HepG2 (cell line): ENCODE measurements around the gene TWF1. TPM values are rescaled to one million over a fixed set of nuclear protein-coding genes. Genes with fewer than 3 reads are reported as not detected.
A peak's percentile ranks its signal among the peaks of the same experiment; 100 is the strongest.

ENCODE experiments used
- ATAC-seq: fragments of 200-7000 bp; cut with Tn5 transposase; 3 replicates; pipeline ENCODE4 v1.9.1; 2020; ENCODE audit warnings: mild to moderate bottlenecking, moderate library complexity
- BruUV-seq: library from RNA; stranded (reverse); fragments of 400-500 nt; replicated peaks from 2 replicates; lab custom pipeline; 2021; lab: Mats Ljungman, UMichigan
- CTCF ChIA-PET: fragments of 300-600 bp; formaldehyde crosslinking; extraction: SDS; loops from one replicate; lab custom pipeline; 2021; ENCODE audit warnings: low total read pairs, inconsistent platforms, low intra/inter-chr PET ratio; lab: Yijun Ruan, JAX
- POLR2A ChIA-PET: fragments of 350-600 bp; sonication (Branson Sonifier 250); formaldehyde crosslinking; loops from one replicate; lab custom pipeline; 2020; ENCODE audit warnings: antibody characterized with exemption, inconsistent platforms; lab: Yijun Ruan, JAX
- DNase-seq: peaks from one replicate; pipeline ENCODE4 v3.0.0-alpha.2; 2015; ENCODE audit warnings: low spot score
- FAIRE-seq: peaks from 3 replicates; lab custom pipeline; 2011; peaks lifted over from hg19 to GRCh38; lab: Jason Lieb, UNC
- H2AFZ ChIP-seq: one replicate; pipeline ENCODE4 v1.6.1; 2011; ENCODE audit warnings: low read length, inconsistent platforms
- H3K27ac ChIP-seq: fragments of 300-600 bp; 3 replicates; pipeline ENCODE4 v1.8.0; 2011; ENCODE audit warnings: mixed run types, mild to moderate bottlenecking, mixed read lengths, low read length, inconsistent platforms; ENCODE audit not compliant: insufficient read depth; ENCODE audit errors: extremely low read length
- H3K27me3 ChIP-seq, 2 experiments: fragments of 200-600 bp in 1 of 2; 2 replicates in 1 of 2; 3 replicates in 1 of 2; pipeline versions ENCODE4 v1.6.0 to v1.8.0; 2011; ENCODE audit warnings: low read length in 2 of 2, mild to moderate bottlenecking in 2 of 2, moderate library complexity in 2 of 2, inconsistent platforms in 1 of 2; ENCODE audit not compliant: insufficient read depth in 2 of 2, control insufficient read depth in 1 of 2
- H3K36me3 ChIP-seq, 2 experiments: fragments of 200-600 bp in 1 of 2; replicated peaks in 1 of 2; 2 replicates in 1 of 2; 3 replicates in 1 of 2; pipeline versions ENCODE4 v1.5.1 to v1.8.0; 2011; ENCODE audit warnings: low read length in 2 of 2, inconsistent platforms in 1 of 2; ENCODE audit not compliant: insufficient read depth in 2 of 2, control insufficient read depth in 1 of 2
- H3K4me1 ChIP-seq: 2 replicates; pipeline ENCODE4 v1.5.1; 2012; ENCODE audit warnings: low read length, inconsistent platforms; ENCODE audit not compliant: insufficient read depth
- H3K4me2 ChIP-seq: 2 replicates; pipeline ENCODE4 v1.6.0; 2011; ENCODE audit warnings: low read depth, low read length, inconsistent platforms
- H3K4me3 ChIP-seq, 3 experiments: fragments of 200-600 bp in 1 of 3; sonication (generic), shearing (Covaris generic) in 1 of 3; replicated peaks in 1 of 3; 2 replicates each; pipeline ENCODE4 v1.5.1; 2011 to 2016; ENCODE audit warnings: low read length in 3 of 3, inconsistent platforms in 2 of 3, low read depth in 2 of 3, mild to moderate bottlenecking in 2 of 3, control low read depth in 1 of 3, mixed read lengths in 1 of 3; ENCODE audit not compliant: insufficient read depth in 1 of 3
- H3K79me2 ChIP-seq: one replicate; pipeline ENCODE4 v1.6.1; 2011; ENCODE audit warnings: low read length, inconsistent platforms; ENCODE audit not compliant: insufficient read depth
- H3K9ac ChIP-seq: 2 replicates; pipeline ENCODE4 v1.6.0; 2011; ENCODE audit warnings: mild to moderate bottlenecking, low read depth, low read length, inconsistent platforms; ENCODE audit not compliant: insufficient read depth
- H3K9me3 ChIP-seq: 2 replicates; pipeline ENCODE4 v1.5.1; 2012; ENCODE audit warnings: mild to moderate bottlenecking, low read length
- H4K20me1 ChIP-seq: 2 replicates; pipeline ENCODE4 v1.6.0; 2011; ENCODE audit warnings: inconsistent platforms, mild to moderate bottlenecking, low read length, moderate library complexity; ENCODE audit not compliant: insufficient read depth
- ARID5B ChIP-seq: IDR thresholded peaks from 2 replicates; pipeline ENCODE4 v1.4.0; 2020; ENCODE audit warnings: mild to moderate bottlenecking, missing genetic modification reagents
- CBX5 ChIP-seq: sonication (generic); formaldehyde crosslinking; IDR thresholded peaks from 2 replicates; pipeline ENCODE4 v1.4.0; 2020; ENCODE audit warnings: missing genetic modification reagents, borderline replicate concordance
- DDIT3 ChIP-seq: sonication (generic); formaldehyde crosslinking; IDR thresholded peaks from 2 replicates; pipeline ENCODE4 v1.4.0; 2020; ENCODE audit warnings: mild to moderate bottlenecking, missing genetic modification reagents
- DMAP1 ChIP-seq: IDR thresholded peaks from 2 replicates; pipeline ENCODE4 v1.6.1; 2016
- FOXA1 ChIP-seq, 2 experiments: fragments of 450-650 bp in 1 of 2; sonication (generic) in 1 of 2; formaldehyde crosslinking in 1 of 2; IDR thresholded peaks; 2 replicates each; pipeline versions ENCODE4 v1.4.0 to v1.6.1; 2016 to 2020; ENCODE audit warnings: missing genetic modification reagents in 1 of 2
- FOXA3 ChIP-seq: IDR thresholded peaks from 2 replicates; pipeline ENCODE4 v1.6.1; 2016; ENCODE audit warnings: missing genetic modification reagents, missing compliant biosample characterization
- NR2F1 ChIP-seq, 2 experiments: fragments of 450-650 bp in 1 of 2; formaldehyde crosslinking in 1 of 2; IDR thresholded peaks; 2 replicates each; pipeline versions ENCODE4 v1.5.0 to v1.6.1; 2016 to 2020; ENCODE audit warnings: mild to moderate bottlenecking in 1 of 2, missing compliant biosample characterization in 1 of 2, missing genetic modification reagents in 1 of 2, moderate library complexity in 1 of 2
- NR2F6 ChIP-seq, 2 experiments: IDR thresholded peaks; 2 replicates each; pipeline ENCODE4 v1.6.1; 2016; ENCODE audit warnings: antibody characterized with exemption in 1 of 2, mild to moderate bottlenecking in 1 of 2
- RAD21 ChIP-seq: fragments of 450-650 bp; formaldehyde crosslinking; IDR thresholded peaks from 2 replicates; pipeline ENCODE4 v1.5.0; 2020; ENCODE audit warnings: mild to moderate bottlenecking
- SNAPC5 ChIP-seq: sonication (generic); formaldehyde crosslinking; IDR thresholded peaks from 2 replicates; pipeline ENCODE4 v1.8.1; 2023; ENCODE audit warnings: mild to moderate bottlenecking, missing genetic modification reagents, borderline replicate concordance
- SOX13 ChIP-seq, 3 experiments: fragments of 450-650 bp in 1 of 3; sonication (generic) in 1 of 3; formaldehyde crosslinking in 1 of 3; IDR thresholded peaks in 2 of 3; conservative IDR thresholded peaks in 1 of 3; 2 replicates each; pipeline versions ENCODE4 v1.5.0 to v1.6.1; 2016 to 2020; ENCODE audit warnings: antibody characterized with exemption in 1 of 3, mild to moderate bottlenecking in 1 of 3, missing compliant biosample characterization in 1 of 3, missing genetic modification reagents in 1 of 3, moderate library complexity in 1 of 3
- TAF15 ChIP-seq: fragments of 200-400 bp; formaldehyde crosslinking; IDR thresholded peaks from one replicate; pipeline ENCODE4 v1.6.1; 2018; ENCODE audit warnings: mild to moderate bottlenecking, low read depth, low read length; ENCODE audit not compliant: poor library complexity, severe bottlenecking
- YEATS4 ChIP-seq: sonication (generic); formaldehyde crosslinking; IDR thresholded peaks from 2 replicates; pipeline ENCODE4 v1.4.0; 2020; ENCODE audit warnings: missing genetic modification reagents, borderline replicate concordance
- ZFP62 ChIP-seq: sonication (generic); formaldehyde crosslinking; IDR thresholded peaks from 2 replicates; pipeline ENCODE4 v1.4.0; 2020; ENCODE audit warnings: missing genetic modification reagents
- ZHX1 ChIP-seq: sonication (generic); formaldehyde crosslinking; IDR thresholded peaks from 2 replicates; pipeline ENCODE4 v1.8.1; 2022; ENCODE audit warnings: low read depth, mild to moderate bottlenecking, missing genetic modification reagents
- ZNF124 ChIP-seq: sonication (generic); formaldehyde crosslinking; IDR thresholded peaks from 2 replicates; pipeline ENCODE4 v1.4.0; 2020; ENCODE audit warnings: missing genetic modification reagents
- ZNF761 ChIP-seq: sonication (generic); formaldehyde crosslinking; conservative IDR thresholded peaks from 2 replicates; pipeline ENCODE4 v1.4.0; 2020; ENCODE audit warnings: mild to moderate bottlenecking, missing genetic modification reagents
- WGBS: methylation state at CpG from one replicate; pipeline ENCODE4 v1.1.6; 2017; ENCODE audit warnings: low lambda C conversion rate; 5-methylcytosine and 5-hydroxymethylcytosine counted together
- in situ Hi-C: cut with HindIII; loops from 2 replicates; pipeline ENCODE4 v1.10.0; 2017; ENCODE audit warnings: low pct_unique_long_range_greater_than_20kb; ENCODE audit not compliant: extremely low pct_ligation_motif_present
- intact Hi-C: fragments of 100-400 bp; cut with micrococcal nuclease; formaldehyde crosslinking; loops from one replicate; pipeline ENCODE4 v1.10.0; 2022; ENCODE audit not compliant: unreplicated experiment
- polyA plus RNA-seq, 8 experiments: library from polyadenylated mRNA; depleted of rRNA in 3 of 8; stranded (reverse) in 7 of 8; unstranded in 1 of 8; fragments of >200 nt; fragmentation: Illumina TruSeq in 4 of 8; extraction: Trizol in 4 of 8; gene quantifications; 2 replicates each; pipeline versions ENCODE4 v1.2.1 to v1.2.3, GENCODE V29; 2011 to 2016; ENCODE audit warnings: low read depth in 4 of 8, missing spikeins in 1 of 8, mixed read lengths in 1 of 8; ENCODE audit not compliant: insufficient read depth in 1 of 8
- total RNA-seq, 5 experiments: library from RNA; depleted of rRNA; stranded (reverse); fragments of >200 nt; fragmentation: Illumina TruSeq; extraction: Trizol; gene quantifications; 2 replicates each; pipeline ENCODE4 v1.2.3, GENCODE V29; 2016; ENCODE audit warnings: low read depth in 1 of 5

The TWF1 gene
- total and polyA plus RNA-seq, 2 of the 13 experiments (the other 11 are each of a cell fraction or from before 2014, with no cell fraction given): 32.3 to 85.5 TPM

GRCh38 chr12:43795716-43796280, 10.3 kb downstream of the TWF1 start:
- Histone ChIP-seq H4K20me1 (no peaks in the 10 kb centered on the region), H2AFZ (no peak overlapping the region), H3K79me2 (no peaks in the 10 kb centered on the region), H3K9me3 (no peaks in the 10 kb centered on the region), H3K36me3 (peaks cover 0 to 34% of the 10 kb centered on the region in 2 experiments; a peak in 4 of 5 replicates), H3K27ac (peak overlapping the region; percentile 33), H3K4me2 (no peak overlapping the region), H3K9ac (no peak overlapping the region), H3K27me3 (no peaks in the 10 kb centered on the region; a peak in 1 of 5 replicates), H3K4me1 (peaks cover 13% of the 10 kb centered on the region), H3K4me3 (no peak overlapping the region)
- ATAC-seq (peak; percentile 71), FAIRE-seq (no peak), DNase-seq (peak; percentile 60)
- intact Hi-C loops: no loop called here
- 49% methylated on average over 2 of the region's 2 CpGs for WGBS
- CTCF ChIA-PET: no interaction called here
- in situ Hi-C loops: no loop called here
- no TSS peak for BruUV-seq
- POLR2A ChIA-PET: interaction anchor here (1.4 to 2.4 kb wide), 2 partner anchors 10 to 11 kb away, joined by 3 to 7 read pairs; partner anchors contain the start of gene TWF1
- TF ChIP-seq DDIT3 (CRISPR knock-in tag): no peak
- TF ChIP-seq YEATS4 (CRISPR knock-in tag): no peak
- no peak for TF ChIP-seq ZNF124 (CRISPR knock-in tag)
- TF ChIP-seq TAF15: no peak
- TF ChIP-seq ARID5B (CRISPR knock-in tag): peak; percentile 26; the same call in 1 of the 2 replicates
- no peak for TF ChIP-seq SOX13 (IDR thresholded peaks at IDR 0.05)
- TF ChIP-seq SOX13 (CRISPR knock-in tag; conservative IDR thresholded peaks at IDR 0.05 in 1 of 2, IDR thresholded peaks at IDR 0.05 in 1 of 2): peak in 1 of 2 experiments; percentile 13; a peak in 1 of 4 replicates
- TF ChIP-seq RAD21: no peak
- TF ChIP-seq NR2F6 (IDR thresholded peaks at IDR 0.05): peak; percentile 76
- no peak for TF ChIP-seq NR2F6 (CRISPR knock-in tag; IDR thresholded peaks at IDR 0.05)
- no peak for TF ChIP-seq DMAP1 (CRISPR knock-in tag)
- TF ChIP-seq FOXA3 (CRISPR knock-in tag): peak; percentile 17; the same call in 1 of the 2 replicates
- no peak for TF ChIP-seq CBX5 (CRISPR knock-in tag)
- TF ChIP-seq ZNF761 (CRISPR knock-in tag): no peak
- peak; percentile 49 to 74; a peak in 3 of 4 replicates for TF ChIP-seq NR2F1 (CRISPR knock-in tag; IDR thresholded peaks at IDR 0.05)
- TF ChIP-seq ZHX1: no peak
- no peak for TF ChIP-seq FOXA1 (IDR thresholded peaks at IDR 0.05)
- peak; percentile 36; the same call in 1 of the 2 replicates for TF ChIP-seq FOXA1 (CRISPR knock-in tag; IDR thresholded peaks at IDR 0.05)
- TF ChIP-seq SNAPC5: no peak
- TF ChIP-seq ZFP62: no peak
